GM18519 (cell line): ENCODE measurements around the gene GAS6.

Experiments
- ATAC-seq: cut with Tn5 transposase; IDR thresholded peaks from one replicate; pipeline ENCODE4 v1.9.1; 2021; ENCODE audit warnings: mild to moderate bottlenecking, moderate library complexity; ENCODE audit not compliant: unreplicated experiment, low FRiP score

GAS6 gene

GRCh38 chr13:113854238-113855011, 9.5 kb downstream of the GAS6 start:
- ATAC-seq = no peak

GRCh38 chr13:113853518-113854237, 10.2 kb downstream of the GAS6 start:
- ATAC-seq = no peak

GRCh38 chr13:113852536-113853517, 11.0 kb downstream of the GAS6 start:
- no peak for ATAC-seq

GRCh38 chr13:113851826-113852535, 11.9 kb downstream of the GAS6 start:
- no peak for ATAC-seq

GRCh38 chr13:113851480-113851803, 12.4 kb downstream of the GAS6 start:
- ATAC-seq = no peak

GRCh38 chr13:113850722-113851479, 13.0 kb downstream of the GAS6 start:
- ATAC-seq = no peak

- ATAC-seq = no peak
Measured at GRCh38 chr13:113849981-113850721, 13.7 kb downstream of the GAS6 start.

GRCh38 chr13:113849546-113849945, 14.3 kb downstream of the GAS6 start:
- ATAC-seq = no peak

GRCh38 chr13:113848431-113849260, 15.2 kb downstream of the GAS6 start:
- ATAC-seq = no peak

GRCh38 chr13:113848020-113848419, 15.9 kb downstream of the GAS6 start:
- ATAC-seq = no peak

- no peak for ATAC-seq
Measured at GRCh38 chr13:113846636-113847318, 17.1 kb downstream of the GAS6 start.

- no peak for ATAC-seq
Measured at GRCh38 chr13:113845723-113846635, 17.9 kb downstream of the GAS6 start.

- ATAC-seq = no peak
Measured at GRCh38 chr13:113845055-113845454, 18.8 kb downstream of the GAS6 start.

- ATAC-seq = no peak
Measured at GRCh38 chr13:113843864-113844556, 19.9 kb downstream of the GAS6 start.

- ATAC-seq = no peak
Measured at GRCh38 chr13:113843063-113843654, 20.7 kb downstream of the GAS6 start.
